A375 (cell line): Measurements from ENCODE around the gene UTP11. TPM values are rescaled to one million over a fixed set of nuclear protein-coding genes. Genes with fewer than 3 reads are reported as not detected.

ENCODE experiments used
- small RNA-seq: library from RNA; depleted of rRNA; stranded (forward); fragments of <200 nt; gene quantifications from one replicate; pipeline ENCODE3, GENCODE V24; 2014
- total RNA-seq: library from RNA; depleted of rRNA; stranded (reverse); fragments of >200 nt; shearing (Covaris generic); gene quantifications from 2 replicates; pipeline ENCODE4 v1.2.3, GENCODE V29; 2014; rRNA removed

Gene UTP11, protein sequence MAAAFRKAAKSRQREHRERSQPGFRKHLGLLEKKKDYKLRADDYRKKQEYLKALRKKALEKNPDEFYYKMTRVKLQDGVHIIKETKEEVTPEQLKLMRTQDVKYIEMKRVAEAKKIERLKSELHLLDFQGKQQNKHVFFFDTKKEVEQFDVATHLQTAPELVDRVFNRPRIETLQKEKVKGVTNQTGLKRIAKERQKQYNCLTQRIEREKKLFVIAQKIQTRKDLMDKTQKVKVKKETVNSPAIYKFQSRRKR
- total RNA-seq = 84.9 and 92.0 TPM in 2 replicates

DNA sequence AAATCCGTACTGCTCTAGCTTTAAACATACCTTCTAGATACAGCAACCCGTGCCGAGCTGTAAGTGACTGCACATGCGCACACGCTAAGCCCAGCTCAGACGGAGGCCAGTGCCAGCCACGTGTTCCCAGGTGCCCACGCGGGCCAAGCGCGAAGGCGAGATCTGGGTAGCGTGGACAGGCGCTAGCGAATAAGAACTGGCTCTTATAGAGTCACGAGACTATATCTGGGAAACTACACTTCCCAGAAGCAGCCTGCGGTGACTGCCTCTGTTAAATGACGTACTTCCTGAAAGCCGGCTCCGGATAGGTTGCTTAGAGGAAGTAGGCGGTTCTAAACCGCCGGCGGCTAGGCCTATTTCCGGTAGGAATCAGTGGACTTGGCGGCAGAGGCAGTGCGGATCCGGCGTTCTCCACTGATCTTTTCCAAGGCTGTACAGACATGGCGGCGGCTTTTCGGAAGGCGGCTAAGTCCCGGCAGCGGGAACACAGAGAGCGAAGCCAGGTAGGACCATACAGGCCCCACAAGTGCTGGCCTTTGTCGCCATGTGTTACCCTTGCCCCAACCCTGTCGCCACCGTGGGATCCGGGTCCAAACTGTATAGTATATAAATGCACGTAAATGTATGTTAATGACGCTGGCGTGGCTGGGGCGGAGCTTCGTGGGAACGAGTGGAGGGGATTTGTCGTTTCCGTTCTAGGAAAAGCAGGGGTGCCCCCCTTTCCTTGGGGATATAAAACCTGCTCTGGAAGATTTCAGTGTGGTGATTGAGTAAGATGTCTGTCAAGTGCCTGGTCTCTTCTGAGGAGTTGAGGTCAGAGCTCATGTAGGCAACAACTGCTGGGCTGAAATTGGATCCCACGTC lies at the start of gene UTP11:
Gene UTP11, plus strand, starts transcription at position 372 of the 864 bp plus-strand sequence. Its CDS starts 69 bp downstream, at position 441.

DNA sequence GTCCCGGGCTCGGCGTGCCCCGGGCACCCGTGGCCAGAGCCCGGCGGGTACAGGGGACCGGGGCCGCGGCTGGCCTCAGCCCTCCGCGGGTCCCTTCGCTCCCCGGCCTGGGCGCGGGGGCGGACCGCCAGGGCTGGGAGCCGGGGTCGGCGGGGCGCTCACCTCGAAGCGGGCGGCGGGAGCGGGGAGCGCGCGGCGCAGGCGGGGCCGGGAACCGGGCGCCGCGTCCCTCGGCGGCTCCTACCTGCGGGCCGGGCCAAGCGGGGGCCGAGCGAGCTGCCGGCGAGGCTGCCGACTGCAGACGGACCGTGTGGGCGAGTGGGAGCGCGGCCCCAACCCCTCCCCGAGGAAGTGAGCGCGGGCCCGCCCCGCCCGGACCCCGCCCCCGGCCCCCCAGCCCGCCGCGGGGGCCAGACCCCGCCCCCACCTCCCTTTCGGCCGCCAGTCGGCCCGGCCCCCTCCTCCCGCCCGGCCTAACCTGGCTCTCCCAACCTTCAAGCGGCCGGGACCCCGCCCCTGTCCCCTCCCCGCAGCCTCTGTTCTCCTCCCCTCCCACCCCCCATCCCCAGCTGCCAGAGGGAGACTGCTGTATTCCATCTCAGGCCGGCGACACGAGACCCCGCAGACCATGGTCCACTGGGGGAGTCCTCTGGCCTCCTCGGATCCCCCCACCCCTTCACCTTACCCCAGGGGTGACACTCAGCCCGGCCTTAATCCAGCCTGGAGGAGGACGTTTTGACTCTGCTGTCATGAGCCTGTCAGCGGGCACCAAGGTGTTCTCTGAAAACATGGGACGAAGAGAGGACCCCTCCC lies 7.1 kb upstream of the UTP11 start, which contains the start of gene FHL3:
Gene FHL3, minus strand, starts transcription at position 320 of the 813 bp plus-strand sequence. CDS start 6,102 bp downstream, outside the sequence.

DNA sequence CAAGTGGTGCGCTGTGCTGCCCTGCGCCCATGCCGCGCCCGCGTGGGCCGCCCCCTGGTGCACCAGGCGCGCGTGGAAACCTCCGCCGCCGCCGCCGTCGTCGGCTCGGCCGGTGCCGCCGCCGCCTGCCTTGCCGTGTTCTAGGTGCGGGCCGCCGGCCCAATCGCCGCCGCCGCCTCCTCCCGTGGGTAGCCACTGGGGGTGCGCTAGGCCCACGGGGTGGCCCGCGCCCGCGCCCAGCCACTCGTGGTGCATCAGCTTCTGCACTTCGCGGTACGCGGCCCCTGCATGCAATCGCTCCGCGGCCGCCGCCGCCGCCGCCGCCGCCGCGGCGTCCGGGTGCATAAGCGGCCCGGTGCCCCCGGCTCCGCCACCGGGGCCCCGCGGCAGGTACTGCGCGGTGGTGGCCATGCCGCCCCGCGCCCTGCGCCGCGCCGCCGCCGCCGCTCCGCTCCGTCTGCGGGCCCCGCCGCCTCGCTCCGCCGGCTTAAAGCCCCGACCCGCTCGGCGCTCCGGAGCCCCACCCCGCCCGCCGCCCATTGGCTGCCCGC lies 33.9 kb downstream of the UTP11 start, which contains the start of gene POU3F1:
Gene POU3F1, minus strand, starts transcription at position 461 of the 551 bp plus-strand sequence. Its CDS starts 50 bp downstream, at position 411.

Small RNA genes lying within 50 kb of the gene (small RNA-seq; reads per million reads assigned to genes)
- not detected for gene RNU6-510P

Other genes starting within 250 kb of the UTP11 start
- not detected in 2 replicates for gene EPHA10, start 247.6 kb upstream of the UTP11 start, total RNA-seq
- 18.6 and 19.4 TPM in 2 replicates for gene MANEAL, start 218.9 kb upstream of the UTP11 start, total RNA-seq
- 63.8 and 70.0 TPM in 2 replicates for gene C1orf122, start 204.9 kb upstream of the UTP11 start, total RNA-seq
- 82.0 and 83.1 TPM in 2 replicates for gene YRDC, start 204.5 kb upstream of the UTP11 start, total RNA-seq
- gene MTF1, start 153.1 kb upstream of the UTP11 start, total RNA-seq = 3.6 and 7.0 TPM in 2 replicates
- gene INPP5B, start 65.7 kb upstream of the UTP11 start, total RNA-seq = 29.2 and 30.8 TPM in 2 replicates
- 193 and 258 TPM in 2 replicates for gene SF3A3, start 22.7 kb upstream of the UTP11 start, total RNA-seq
- gene FHL3, start 7.2 kb upstream of the UTP11 start, total RNA-seq = 12.4 and 13.3 TPM in 2 replicates
- 0.08 and 0.15 TPM in 2 replicates for gene POU3F1, start 34.1 kb downstream of the UTP11 start, total RNA-seq